HG02588 (cell line): ENCODE data around the gene BMAL2.
A peak's percentile ranks its signal among the peaks of the same experiment; 100 is the strongest.

Experiments used
- ATAC-seq: cut with Tn5 transposase; IDR thresholded peaks from one replicate; pipeline ENCODE4 v1.9.1; 2021; ENCODE audit warnings: mild to moderate bottlenecking, moderate library complexity; ENCODE audit not compliant: unreplicated experiment

BMAL2 gene

GRCh38 chr12:27332714-27333402, at the start of gene BMAL2:
BMAL2 (plus strand) TSS chr12:27332836; CDS start chr12:27333073, 237 bp downstream.
- ATAC-seq = peak; percentile 38

GRCh38 chr12:27284021-27284420, 48.6 kb upstream of the BMAL2 start:
- no peak for ATAC-seq

- ATAC-seq = no peak
These were observed 47.9 kb upstream of the BMAL2 start for GRCh38 chr12:27284751-27285150.

GRCh38 chr12:27285403-27285802, 47.2 kb upstream of the BMAL2 start:
- ATAC-seq = no peak

GRCh38 chr12:27289414-27289813, 43.2 kb upstream of the BMAL2 start:
- ATAC-seq = no peak

GRCh38 chr12:27290501-27291168, 42.0 kb upstream of the BMAL2 start:
- no peak for ATAC-seq

GRCh38 chr12:27291862-27292261, 40.8 kb upstream of the BMAL2 start:
- ATAC-seq = no peak

GRCh38 chr12:27292718-27293117, 39.9 kb upstream of the BMAL2 start:
- no peak for ATAC-seq

GRCh38 chr12:27293463-27293862, 39.2 kb upstream of the BMAL2 start:
- ATAC-seq = no peak

- no peak for ATAC-seq
These were observed 36.0 kb upstream of the BMAL2 start for GRCh38 chr12:27296674-27297073.

- ATAC-seq = no peak
These were observed 35.1 kb upstream of the BMAL2 start for GRCh38 chr12:27297566-27297965.

GRCh38 chr12:27299102-27299501, 33.5 kb upstream of the BMAL2 start:
- no peak for ATAC-seq

GRCh38 chr12:27300226-27300625, 32.4 kb upstream of the BMAL2 start:
- no peak for ATAC-seq

GRCh38 chr12:27303139-27304111, 29.2 kb upstream of the BMAL2 start:
- no peak for ATAC-seq

GRCh38 chr12:27304856-27305255, 27.8 kb upstream of the BMAL2 start:
- no peak for ATAC-seq

GRCh38 chr12:27305673-27306456, 26.8 kb upstream of the BMAL2 start:
- ATAC-seq = no peak

- ATAC-seq = no peak
These were observed 23.2 kb upstream of the BMAL2 start for GRCh38 chr12:27309293-27309994.

- no peak for ATAC-seq
These were observed 22.7 kb upstream of the BMAL2 start for GRCh38 chr12:27309995-27310315.

GRCh38 chr12:27316947-27317346, 15.7 kb upstream of the BMAL2 start:
- no peak for ATAC-seq

GRCh38 chr12:27319409-27319808, 13.2 kb upstream of the BMAL2 start:
- no peak for ATAC-seq
